ENCODE data around the gene SV2C.

DNA sequence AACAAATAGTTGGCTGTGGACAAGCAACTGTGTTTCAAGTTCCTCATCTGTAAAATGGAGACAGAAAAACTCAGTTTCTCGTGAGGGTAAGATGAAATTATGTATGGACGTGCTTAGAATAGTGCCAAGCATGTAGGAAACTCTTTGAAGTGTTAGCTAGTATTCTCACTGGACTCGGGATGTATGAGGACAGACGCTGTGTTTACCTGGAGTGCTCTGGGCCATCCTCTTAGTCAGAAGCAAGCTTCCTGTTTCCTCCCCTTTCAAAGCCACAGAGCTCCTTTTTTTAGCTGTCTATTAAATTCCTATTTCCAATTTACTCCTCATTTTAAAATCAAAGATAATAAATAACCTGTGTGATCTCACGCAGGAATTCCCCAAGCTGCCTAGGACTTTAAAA is 296.1 kb downstream of the SV2C start:
- TF ChIP-seq, protein P1, sequence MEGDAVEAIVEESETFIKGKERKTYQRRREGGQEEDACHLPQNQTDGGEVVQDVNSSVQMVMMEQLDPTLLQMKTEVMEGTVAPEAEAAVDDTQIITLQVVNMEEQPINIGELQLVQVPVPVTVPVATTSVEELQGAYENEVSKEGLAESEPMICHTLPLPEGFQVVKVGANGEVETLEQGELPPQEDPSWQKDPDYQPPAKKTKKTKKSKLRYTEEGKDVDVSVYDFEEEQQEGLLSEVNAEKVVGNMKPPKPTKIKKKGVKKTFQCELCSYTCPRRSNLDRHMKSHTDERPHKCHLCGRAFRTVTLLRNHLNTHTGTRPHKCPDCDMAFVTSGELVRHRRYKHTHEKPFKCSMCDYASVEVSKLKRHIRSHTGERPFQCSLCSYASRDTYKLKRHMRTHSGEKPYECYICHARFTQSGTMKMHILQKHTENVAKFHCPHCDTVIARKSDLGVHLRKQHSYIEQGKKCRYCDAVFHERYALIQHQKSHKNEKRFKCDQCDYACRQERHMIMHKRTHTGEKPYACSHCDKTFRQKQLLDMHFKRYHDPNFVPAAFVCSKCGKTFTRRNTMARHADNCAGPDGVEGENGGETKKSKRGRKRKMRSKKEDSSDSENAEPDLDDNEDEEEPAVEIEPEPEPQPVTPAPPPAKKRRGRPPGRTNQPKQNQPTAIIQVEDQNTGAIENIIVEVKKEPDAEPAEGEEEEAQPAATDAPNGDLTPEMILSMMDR (IDR thresholded peaks at IDR 0.05; ENCODE audit: insufficient read depth, low read length, poor library complexity, severe bottlenecking): no peak
- no peak for TF ChIP-seq EZH2phosphoT487 (conservative IDR thresholded peaks at IDR 0.05; ENCODE audit: low read length)

Data from SU-DHL-6 (cell line).